CD4-positive, alpha-beta T cell treated with Interferon alpha-2 for 1 hour (primary cell): Measurements from ENCODE around the gene STEAP1B.
A peak's percentile ranks its signal among the peaks of the same experiment; 100 is the strongest.
"Not testable (repeated sequence)": the region's sequence is repeated elsewhere in the genome, so short reads cannot be mapped to it uniquely, and the experiment has no call there.

Experiments
- DNase-seq, 2 donors: peaks; one replicate each; pipeline ENCODE4 v3.0.0-alpha.2; 2020 to 2022

Gene STEAP1B

DNA sequence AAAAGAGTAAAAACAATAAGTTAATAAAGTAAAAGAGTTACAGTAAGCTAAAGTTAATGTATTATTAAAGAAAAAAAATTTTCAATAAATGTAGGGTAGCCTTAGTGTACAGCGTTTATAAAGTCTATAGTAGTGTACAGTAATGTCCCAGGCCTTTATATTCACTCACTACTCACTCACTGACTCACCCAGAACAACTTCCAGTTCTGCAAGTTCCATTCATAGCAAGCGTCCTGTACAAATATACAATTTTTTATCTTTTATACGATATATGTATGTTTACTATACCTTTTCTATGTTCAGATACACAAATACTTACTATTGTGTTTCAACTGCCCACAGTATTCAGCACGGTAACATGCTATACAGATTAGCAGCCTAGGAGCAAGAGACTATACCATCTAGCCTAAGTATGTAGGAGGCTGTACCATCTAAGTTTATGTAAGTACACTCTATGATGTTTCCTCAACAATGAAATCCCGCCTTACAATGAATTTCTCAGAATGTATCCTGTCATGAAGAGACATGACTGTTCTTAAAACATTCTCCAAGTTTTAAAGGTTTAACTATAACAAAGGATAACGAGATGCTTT lies 3.6 kb downstream of the STEAP1B start:
- DNase-seq: not testable (repeated sequence)

DNA sequence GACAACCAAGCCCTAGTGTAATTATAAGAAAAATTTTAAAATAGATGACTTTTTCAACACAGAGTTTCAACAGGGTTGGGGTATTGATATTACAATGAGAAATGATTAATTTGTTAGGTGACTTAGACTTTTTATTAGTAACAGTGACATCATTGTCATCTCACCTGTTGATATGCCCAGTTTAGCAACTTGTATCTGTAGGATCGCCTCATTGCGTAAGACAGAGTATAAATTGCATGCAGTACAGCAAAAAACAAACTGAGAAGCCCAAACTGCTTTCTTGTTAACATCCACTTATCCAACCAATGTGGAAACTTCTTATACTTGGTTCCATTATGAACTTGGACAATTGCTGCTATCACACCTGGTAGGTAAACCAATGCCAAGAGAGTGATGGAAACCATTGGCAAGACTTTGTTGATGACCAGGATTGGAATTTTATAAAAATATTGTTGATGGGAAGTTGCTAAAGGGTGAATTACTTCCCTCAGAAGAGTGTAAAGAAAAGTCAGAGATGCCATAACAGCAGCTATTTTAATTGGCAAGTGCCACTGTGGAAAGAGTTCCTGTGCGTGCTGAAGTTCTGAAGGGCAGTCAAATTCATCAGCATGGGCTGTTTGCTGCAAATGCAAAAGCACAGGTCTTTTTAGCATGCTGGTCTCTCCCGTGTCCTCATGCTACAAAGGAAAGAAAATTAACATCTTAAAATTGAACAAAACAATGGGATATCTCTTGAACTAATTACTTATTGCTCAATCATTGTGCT lies 6.6 kb downstream of the STEAP1B start:
- DNase-seq: not testable (repeated sequence)

GRCh38 chr7:22488643-22489462 lies 11.1 kb downstream of the STEAP1B start:
- DNase-seq: peak; percentile 45 to 66

- no peak for DNase-seq
Observed at GRCh38 chr7:22487978-22488642, 11.9 kb downstream of the STEAP1B start.

- no peak for DNase-seq
Observed at GRCh38 chr7:22486597-22486996, 13.4 kb downstream of the STEAP1B start.

DNA sequence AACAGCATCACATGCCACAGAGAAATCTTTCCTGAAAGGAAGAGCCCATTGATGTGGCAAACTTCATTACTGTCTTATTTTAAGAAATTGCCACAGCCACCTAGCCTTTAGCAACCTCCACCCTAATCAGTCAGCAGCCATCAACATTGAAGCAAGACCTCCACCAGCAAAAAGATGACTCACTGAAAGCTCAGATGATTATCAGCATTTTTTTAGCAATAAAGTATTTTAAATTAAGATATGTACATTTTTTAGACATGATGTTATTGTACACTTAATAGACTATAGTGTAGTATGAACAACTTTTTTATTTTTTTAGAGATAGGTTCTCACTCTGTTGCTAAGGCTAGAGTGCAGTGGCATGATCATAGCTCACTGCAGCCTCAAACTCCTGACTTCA lies 14.8 kb downstream of the STEAP1B start:
- no peak for DNase-seq

DNA sequence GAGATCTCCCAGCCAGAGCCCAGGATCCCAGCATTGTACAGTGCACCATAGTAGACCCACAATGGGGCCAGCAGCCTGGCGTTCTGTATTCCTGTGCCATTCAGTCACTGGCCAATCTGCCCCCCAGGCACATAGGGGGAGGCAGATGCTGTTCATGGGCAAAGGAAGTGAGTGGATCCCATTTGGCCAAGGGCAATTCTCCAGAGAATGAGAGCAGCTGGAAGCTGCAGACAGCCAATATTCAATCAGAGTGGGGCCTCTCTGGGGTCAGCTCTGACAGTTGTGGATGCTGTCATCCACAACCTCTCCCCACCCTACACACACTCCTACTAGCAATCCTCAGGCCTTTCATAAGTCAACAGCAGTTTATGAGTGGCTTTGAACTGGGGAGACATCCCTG lies 17.5 kb downstream of the STEAP1B start:
- DNase-seq: no peak

DNA sequence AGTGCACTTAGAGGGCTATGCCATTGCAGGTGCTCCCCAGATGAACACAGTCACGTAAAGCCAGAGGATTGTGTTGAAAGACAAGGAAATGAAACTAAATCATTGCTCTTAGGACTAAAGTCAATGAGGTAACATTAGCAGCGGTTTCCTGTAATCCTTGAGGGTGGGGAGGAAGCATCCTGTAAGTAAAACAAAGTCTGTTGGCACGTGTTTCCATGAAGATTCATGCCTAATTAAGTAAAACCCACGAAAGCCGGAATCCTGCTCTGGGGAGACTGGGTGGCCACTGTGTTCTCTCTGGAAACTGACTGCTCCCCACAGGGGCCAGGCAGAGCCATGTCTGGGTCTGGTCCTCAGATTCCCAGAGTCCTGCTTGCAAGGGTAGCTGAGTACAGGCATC lies 18.3 kb downstream of the STEAP1B start:
- DNase-seq: peak; percentile 21 to 41

DNA sequence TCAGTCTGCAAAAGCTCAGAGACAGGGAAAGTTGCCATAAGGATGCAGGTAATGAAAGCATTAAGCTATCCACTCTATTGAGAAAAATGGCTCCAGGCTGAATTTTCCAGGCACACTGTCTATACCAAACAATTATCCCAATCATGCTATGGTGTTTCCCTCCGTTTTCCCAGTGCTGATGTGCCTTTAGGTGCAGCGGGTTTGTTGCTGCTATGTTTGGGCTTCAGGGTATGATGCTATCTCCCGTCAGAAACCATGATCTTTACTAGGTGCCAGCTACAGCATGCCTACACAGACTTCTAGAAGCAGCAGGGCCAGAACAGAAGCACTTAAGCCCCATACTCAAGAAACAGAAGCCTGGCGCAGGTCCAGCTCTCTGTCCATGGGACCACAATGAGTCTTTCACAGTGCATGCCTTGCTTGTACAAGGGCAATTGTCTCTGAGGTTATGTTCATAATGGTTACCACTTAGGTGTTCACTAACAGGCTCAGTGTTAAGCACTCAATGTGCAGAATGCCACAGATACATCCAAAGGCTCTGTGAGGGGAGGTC lies 19.4 kb downstream of the STEAP1B start:
- DNase-seq: no peak

- DNase-seq: no peak
Observed at GRCh38 chr7:22477876-22478450, 22.0 kb downstream of the STEAP1B start.

- no peak for DNase-seq
Observed at GRCh38 chr7:22477262-22477661, 22.7 kb downstream of the STEAP1B start.

GRCh38 chr7:22476824-22477223 lies 23.2 kb downstream of the STEAP1B start:
- no peak for DNase-seq

- DNase-seq: no peak
Observed at GRCh38 chr7:22474645-22475044, 25.3 kb downstream of the STEAP1B start.

DNA sequence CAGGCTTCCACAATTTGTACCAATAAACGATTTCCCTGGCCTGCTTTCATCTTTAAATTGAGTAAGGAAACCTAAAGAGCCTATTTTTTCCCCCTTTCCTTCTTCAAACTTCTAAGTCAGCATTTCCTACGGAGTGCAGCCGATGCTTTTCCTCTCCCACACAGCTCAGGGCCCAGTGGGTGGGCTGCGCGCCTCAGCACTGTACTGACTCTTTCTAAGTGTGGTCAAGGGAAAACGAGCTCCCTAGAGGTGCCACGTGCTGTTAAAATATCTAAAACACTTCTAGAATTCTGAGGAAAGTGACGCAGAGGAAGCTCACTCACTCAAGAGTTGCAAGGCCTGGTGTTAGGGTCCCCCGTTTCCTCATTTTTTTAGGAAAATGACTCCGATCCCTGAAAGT lies 29.0 kb downstream of the STEAP1B start:
- DNase-seq: no peak

DNA sequence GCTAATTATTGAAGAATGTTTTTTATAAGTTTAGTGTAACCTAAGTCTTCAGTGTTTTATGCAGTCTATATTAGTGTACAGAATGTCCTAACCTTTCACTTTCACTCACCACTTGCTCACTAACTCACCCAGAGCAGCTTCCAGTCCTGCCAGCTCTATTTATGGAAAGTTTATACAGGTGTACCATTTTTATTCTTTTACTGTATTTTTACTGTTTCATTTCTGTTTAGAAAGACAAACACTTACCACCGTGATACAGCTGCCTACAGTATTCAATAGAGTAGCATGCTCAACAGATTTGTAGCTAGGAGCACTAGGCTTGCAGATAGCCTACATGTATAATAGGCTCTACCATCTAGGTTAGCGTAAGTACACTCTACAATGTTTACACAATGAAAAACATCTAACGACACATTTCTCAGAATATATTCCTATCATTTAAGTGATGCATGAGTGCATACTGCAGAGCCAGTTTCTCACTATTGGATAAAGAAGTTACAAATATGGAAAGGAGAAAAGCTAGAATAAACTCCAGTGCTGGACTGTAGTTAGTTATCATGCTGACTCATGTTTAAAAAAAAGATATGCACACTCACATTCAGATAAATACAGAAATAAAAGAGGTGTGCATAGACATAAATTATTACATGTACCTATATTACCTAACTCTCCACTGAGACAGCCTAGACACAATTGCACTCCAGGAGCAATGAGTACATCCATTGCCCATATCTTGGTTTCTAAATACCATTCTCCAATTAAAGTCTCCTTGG lies 30.4 kb downstream of the STEAP1B start:
- DNase-seq: no peak

DNA sequence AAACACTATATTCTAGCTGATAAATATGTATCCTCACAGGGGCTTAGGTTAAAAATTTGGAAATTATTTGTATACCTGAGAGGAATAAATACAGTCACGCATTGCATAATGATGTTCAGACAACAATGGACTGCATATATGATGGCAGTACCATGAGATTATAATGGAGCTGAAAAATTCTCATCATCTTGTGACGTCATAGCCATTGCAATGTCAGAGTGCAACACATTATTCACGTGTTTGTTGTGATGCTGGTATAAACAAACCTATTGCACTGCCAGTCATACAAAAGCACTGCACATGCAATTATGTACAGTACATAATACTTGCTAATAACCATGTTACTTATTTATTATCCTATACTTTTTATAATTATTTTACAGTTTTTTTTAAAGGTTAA lies 31.4 kb downstream of the STEAP1B start:
- DNase-seq: no peak

DNA sequence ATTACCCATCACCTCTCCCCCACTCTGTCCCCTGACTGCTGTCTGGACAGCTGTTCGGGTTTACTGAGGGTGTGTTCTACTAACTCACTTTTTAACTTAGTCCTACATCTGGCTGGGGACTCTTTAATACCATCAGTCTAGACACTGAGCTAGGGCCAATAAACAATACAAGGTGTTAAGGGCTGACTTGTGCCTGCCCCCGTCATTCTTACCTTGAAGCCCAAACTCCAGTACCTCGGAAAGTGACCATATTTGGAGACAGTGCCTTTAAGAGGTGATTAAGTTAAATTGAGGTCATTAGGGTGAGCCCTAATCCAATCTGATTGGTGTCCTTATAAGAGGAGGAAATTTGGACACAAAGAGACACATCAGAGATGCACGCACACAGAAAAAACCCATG lies 35.7 kb downstream of the STEAP1B start:
- no peak for DNase-seq

- no peak for DNase-seq
Observed at GRCh38 chr7:22460363-22460988, 39.5 kb downstream of the STEAP1B start.

DNA sequence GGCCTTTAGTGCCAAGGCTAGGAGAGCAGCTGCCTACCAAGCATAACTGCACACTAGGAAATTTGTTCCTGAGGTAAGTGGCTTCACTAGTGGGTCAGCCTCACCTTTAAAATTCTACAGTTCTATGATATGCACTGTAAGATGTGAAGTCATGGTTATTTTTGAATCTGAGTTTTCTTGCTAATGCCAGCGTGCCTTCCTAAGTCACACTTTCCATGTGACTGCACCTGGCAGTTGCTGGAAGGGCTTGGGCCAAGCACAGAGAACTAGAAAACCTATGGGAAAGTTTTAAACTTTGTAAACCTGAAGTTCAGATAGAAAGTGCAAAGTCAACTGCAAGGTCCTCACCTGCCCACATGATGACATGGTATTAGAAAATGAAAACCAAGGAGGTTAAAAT lies 42.5 kb downstream of the STEAP1B start:
- DNase-seq: no peak

GRCh38 chr7:22454446-22454845 lies 45.5 kb downstream of the STEAP1B start:
- DNase-seq: no peak

GRCh38 chr7:22452960-22453558 lies 46.9 kb downstream of the STEAP1B start:
- DNase-seq: no peak
